Epithelial cell of proximal tubule (primary cell): ENCODE measurements around the gene ATP11C. TPM values are rescaled to one million over a fixed set of nuclear protein-coding genes. Genes with fewer than 3 reads are reported as not detected.

Experiments used
- DNase-seq: peaks from one replicate; pipeline ENCODE4 v3.0.0-alpha.2; 2011; ENCODE audit warnings: low read depth
- H3K4me3 ChIP-seq: 2 replicates; pipeline ENCODE4 v1.5.1; 2011; ENCODE audit warnings: low read depth, mild to moderate bottlenecking, low read length
- CTCF ChIP-seq: conservative IDR thresholded peaks from 2 replicates; pipeline ENCODE4 v1.5.1; 2012; ENCODE audit warnings: low read depth, mild to moderate bottlenecking, low read length
- total RNA-seq: library from RNA; depleted of rRNA; stranded (reverse); fragments of >200 nt; gene quantifications from 2 replicates; pipeline ENCODE4 v1.2.3, GENCODE V29; 2015

The ATP11C gene
- total RNA-seq, 1 donor from 2014 or later, result 19.4 TPM

DNA sequence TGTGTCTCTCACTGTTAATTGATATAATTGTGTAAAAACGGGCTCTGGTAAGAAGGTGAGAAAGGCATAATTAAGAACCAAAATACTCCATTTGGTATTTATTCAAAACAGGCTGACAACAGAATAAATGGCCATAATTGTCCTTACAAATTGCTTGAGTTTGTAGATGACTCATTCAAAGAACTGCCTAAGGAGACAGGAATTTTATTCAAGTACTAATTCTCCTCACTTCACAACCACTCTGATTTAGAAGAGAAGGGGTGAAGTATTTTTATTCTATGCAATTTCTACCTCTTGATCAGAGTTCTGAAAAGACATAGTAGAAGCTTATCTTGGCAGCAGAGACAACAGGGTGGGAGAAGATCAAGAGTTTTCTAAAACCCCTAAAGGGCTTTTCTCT, 43.1 kb downstream of the ATP11C start:
- no peak overlapping the region for H3K4me3 ChIP-seq
- peak; percentile 12 for DNase-seq
- no peak for TF ChIP-seq CTCF

- no peak for TF ChIP-seq CTCF
- no peak for DNase-seq
- no peak overlapping the region for H3K4me3 ChIP-seq
Measured at GRCh38 chrX:139883984-139884383, 48.9 kb downstream of the ATP11C start.

GRCh38 chrX:139882299-139882698, 50.6 kb downstream of the ATP11C start:
- no peak for TF ChIP-seq CTCF
- H3K4me3 ChIP-seq, result no peak overlapping the region
- DNase-seq, result no peak

DNA sequence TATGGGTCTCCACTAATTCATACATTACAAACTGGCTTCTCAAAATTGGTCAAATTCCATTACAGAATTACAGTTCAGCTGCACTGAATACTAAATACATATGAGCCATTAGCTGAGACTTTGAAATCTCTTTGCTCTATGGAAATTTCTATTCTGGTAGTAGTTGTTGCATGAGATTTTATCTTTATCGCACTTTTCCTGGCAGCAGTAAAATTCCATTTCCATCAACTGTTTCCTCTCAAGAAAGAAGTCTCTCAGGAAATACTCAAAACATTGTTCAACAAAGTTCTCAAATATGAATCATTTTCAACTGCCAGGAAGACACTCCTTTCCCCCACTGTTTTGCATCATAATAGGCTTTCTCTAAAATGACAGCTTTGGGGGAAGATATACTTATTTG, 51.3 kb downstream of the ATP11C start:
- no peak overlapping the region for H3K4me3 ChIP-seq
- no peak for DNase-seq
- no peak for TF ChIP-seq CTCF

DNA sequence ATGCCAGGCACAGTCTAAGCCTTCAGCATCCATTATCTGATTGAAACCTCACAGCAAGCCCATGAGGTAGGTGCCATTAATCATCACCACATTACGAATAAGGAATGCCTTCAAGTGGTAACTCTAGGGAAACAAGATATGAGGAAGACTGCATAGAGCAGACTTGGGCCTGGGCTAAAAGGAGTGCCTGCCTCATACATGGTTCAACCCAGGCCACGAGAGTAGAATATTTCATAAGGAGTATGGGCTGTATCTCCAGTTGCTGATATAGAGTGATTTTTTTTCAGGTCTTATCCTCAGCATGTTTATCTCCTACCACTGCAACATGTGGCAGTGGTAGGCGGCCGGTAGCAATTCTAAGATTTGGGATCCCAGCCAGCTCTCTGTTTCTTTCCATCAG, 51.7 kb downstream of the ATP11C start:
- no peak for DNase-seq
- H3K4me3 ChIP-seq, result no peak overlapping the region
- TF ChIP-seq CTCF, result no peak

DNA sequence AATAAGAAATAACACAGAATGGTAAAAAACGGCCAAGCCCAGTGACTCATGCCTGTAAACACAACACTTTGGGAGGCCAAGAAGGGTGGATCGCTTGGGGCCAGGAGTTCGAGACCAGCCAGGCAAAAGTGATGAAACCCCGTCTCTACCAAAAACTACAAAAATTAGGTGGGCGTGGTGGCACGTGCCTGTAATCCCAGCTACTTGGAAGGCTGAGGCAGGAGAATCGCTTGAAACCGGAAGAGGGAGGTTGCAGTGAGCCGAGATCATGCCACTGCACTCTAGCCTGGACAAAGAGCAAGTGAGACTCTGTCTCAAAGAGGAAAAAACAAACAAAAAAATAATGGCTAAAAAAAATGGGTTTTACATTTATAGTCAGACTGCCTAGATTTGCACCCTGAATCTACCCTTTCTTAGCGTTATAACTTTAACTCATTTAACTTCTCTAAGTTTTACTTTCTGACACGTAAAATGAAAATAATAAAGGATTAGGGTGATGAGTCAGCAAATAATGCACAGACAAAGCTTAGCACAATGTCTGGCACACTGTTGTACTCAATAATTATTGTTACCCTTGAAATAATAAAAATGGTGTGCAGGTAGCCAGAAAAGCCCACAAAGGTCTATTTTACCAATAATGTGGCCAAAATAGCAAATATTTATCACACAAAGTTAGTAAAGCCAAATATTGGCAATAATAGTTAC, 55.0 kb downstream of the ATP11C start:
- no peak overlapping the region for H3K4me3 ChIP-seq
- TF ChIP-seq CTCF, result no peak
- DNase-seq, result no peak

DNA sequence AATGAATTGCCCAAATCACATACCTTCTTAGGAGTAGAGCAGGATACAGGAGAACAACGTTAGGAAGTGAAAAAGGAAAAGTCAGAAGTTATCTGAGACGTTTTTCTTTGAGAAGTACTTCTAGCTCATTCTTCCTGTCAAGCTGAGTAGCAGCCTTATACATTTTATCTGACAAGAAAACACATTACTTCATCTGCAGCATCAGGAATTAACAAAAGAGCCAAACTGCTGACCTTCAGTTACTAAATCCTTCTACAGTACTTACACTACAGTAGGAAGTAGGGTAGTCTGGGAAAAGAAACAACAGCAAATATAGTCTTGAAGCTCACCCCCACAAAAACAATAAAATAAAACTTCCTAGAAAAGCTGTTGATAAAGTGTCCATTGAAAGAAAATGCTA, 57.0 kb downstream of the ATP11C start:
- no peak overlapping the region for H3K4me3 ChIP-seq
- no peak for TF ChIP-seq CTCF
- no peak for DNase-seq
